MCF 10A (cell line): ENCODE results near the gene ADAMTS2. TPM values are rescaled to one million over a fixed set of nuclear protein-coding genes. Genes with fewer than 3 reads are reported as not detected.

Experiments used
- BruUV-seq: library from RNA; stranded (reverse); fragments of 400-500 nt; replicated peaks from 2 replicates; lab custom pipeline; 2021; lab: Mats Ljungman, UMichigan
- CTCF ChIA-PET: fragments of 300-600 bp; sonication (Branson Sonifier 250); formaldehyde crosslinking; extraction: SDS; loops from one replicate; lab custom pipeline; 2021; ENCODE audit warnings: antibody characterized with exemption, inconsistent platforms; lab: Yijun Ruan, JAX
- POLR2A ChIA-PET: fragments of 300-600, 350-650 bp; sonication (Branson Sonifier 250); formaldehyde crosslinking; extraction: SDS; loops from one replicate; lab custom pipeline; 2020; ENCODE audit warnings: antibody characterized with exemption, inconsistent platforms; lab: Yijun Ruan, JAX
- DNase-seq: peaks from one replicate; pipeline ENCODE4 v3.0.0-alpha.2; 2018; ENCODE audit not compliant: unreplicated experiment
- H3K27ac Mint-ChIP-seq: one replicate; pipeline ENCODE4 v1.8.0; 2022; ENCODE audit warnings: mild to moderate bottlenecking, low read depth, mixed read lengths; ENCODE audit not compliant: unreplicated experiment
- H3K27me3 Mint-ChIP-seq: one replicate; pipeline ENCODE4 v1.8.0; 2022; ENCODE audit warnings: mixed read lengths; ENCODE audit not compliant: insufficient read depth, unreplicated experiment
- H3K36me3 Mint-ChIP-seq: one replicate; pipeline ENCODE4 v1.8.0; 2022; ENCODE audit warnings: mild to moderate bottlenecking, moderate library complexity, mixed read lengths; ENCODE audit not compliant: insufficient read depth, unreplicated experiment
- H3K4me1 Mint-ChIP-seq: one replicate; pipeline ENCODE4 v1.8.0; 2022; ENCODE audit warnings: mixed read lengths; ENCODE audit not compliant: insufficient read depth, unreplicated experiment
- H3K4me3 Mint-ChIP-seq: one replicate; pipeline ENCODE4 v1.8.0; 2022; ENCODE audit warnings: mild to moderate bottlenecking, moderate library complexity, mixed read lengths; ENCODE audit not compliant: unreplicated experiment
- H3K9me3 Mint-ChIP-seq: one replicate; pipeline ENCODE4 v1.8.0; 2022; ENCODE audit warnings: mixed read lengths; ENCODE audit not compliant: unreplicated experiment
- intact Hi-C: fragments of 100-400 bp; cut with micrococcal nuclease; formaldehyde crosslinking; loops from 2 replicates; pipeline ENCODE4 v1.14.1; 2022
- total RNA-seq: library from RNA; stranded (reverse); gene quantifications from 2 replicates; pipeline ENCODE4 v1.2.3, GENCODE V29; 2022
- TF ChIP-seq, protein P1 (sequence below): fragments of 200-600 bp; IDR thresholded peaks from one replicate; pipeline ENCODE4 v1.8.0; 2022; ENCODE audit warnings: antibody characterized with exemption, mild to moderate bottlenecking; ENCODE audit not compliant: unreplicated experiment

Gene ADAMTS2
- total RNA-seq, 1 experiment from 2014 or later = not detected

- BruUV-seq = no TSS peak
- no peak for DNase-seq
- POLR2A ChIA-PET = no interaction called here
- intact Hi-C loops = no loop called here
- Mint-ChIP-seq H3K27me3 (no peaks in the 10 kb centered on the region), H3K9me3 (peaks cover 13% of the 10 kb centered on the region), H3K4me3 (no peak overlapping the region), H3K27ac (no peak overlapping the region), H3K4me1 (no peaks in the 10 kb centered on the region), H3K36me3 (no peaks in the 10 kb centered on the region)
- TF ChIP-seq, protein P1, sequence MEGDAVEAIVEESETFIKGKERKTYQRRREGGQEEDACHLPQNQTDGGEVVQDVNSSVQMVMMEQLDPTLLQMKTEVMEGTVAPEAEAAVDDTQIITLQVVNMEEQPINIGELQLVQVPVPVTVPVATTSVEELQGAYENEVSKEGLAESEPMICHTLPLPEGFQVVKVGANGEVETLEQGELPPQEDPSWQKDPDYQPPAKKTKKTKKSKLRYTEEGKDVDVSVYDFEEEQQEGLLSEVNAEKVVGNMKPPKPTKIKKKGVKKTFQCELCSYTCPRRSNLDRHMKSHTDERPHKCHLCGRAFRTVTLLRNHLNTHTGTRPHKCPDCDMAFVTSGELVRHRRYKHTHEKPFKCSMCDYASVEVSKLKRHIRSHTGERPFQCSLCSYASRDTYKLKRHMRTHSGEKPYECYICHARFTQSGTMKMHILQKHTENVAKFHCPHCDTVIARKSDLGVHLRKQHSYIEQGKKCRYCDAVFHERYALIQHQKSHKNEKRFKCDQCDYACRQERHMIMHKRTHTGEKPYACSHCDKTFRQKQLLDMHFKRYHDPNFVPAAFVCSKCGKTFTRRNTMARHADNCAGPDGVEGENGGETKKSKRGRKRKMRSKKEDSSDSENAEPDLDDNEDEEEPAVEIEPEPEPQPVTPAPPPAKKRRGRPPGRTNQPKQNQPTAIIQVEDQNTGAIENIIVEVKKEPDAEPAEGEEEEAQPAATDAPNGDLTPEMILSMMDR = no peak
- CTCF ChIA-PET = no interaction called here
Measured at GRCh38 chr5:179120951-179121666, 224.2 kb downstream of the ADAMTS2 start.

- Mint-ChIP-seq H3K36me3 (no peaks in the 10 kb centered on the region), H3K27me3 (no peaks in the 10 kb centered on the region), H3K4me1 (no peaks in the 10 kb centered on the region), H3K27ac (no peak overlapping the region), H3K4me3 (no peak overlapping the region), H3K9me3 (peaks cover 13% of the 10 kb centered on the region)
- TF ChIP-seq, protein P1 = no peak
- intact Hi-C loops = no loop called here
- CTCF ChIA-PET = no interaction called here
- POLR2A ChIA-PET = no interaction called here
- no TSS peak for BruUV-seq
- no peak for DNase-seq
Measured at GRCh38 chr5:179120421-179120861, 224.8 kb downstream of the ADAMTS2 start.

DNA sequence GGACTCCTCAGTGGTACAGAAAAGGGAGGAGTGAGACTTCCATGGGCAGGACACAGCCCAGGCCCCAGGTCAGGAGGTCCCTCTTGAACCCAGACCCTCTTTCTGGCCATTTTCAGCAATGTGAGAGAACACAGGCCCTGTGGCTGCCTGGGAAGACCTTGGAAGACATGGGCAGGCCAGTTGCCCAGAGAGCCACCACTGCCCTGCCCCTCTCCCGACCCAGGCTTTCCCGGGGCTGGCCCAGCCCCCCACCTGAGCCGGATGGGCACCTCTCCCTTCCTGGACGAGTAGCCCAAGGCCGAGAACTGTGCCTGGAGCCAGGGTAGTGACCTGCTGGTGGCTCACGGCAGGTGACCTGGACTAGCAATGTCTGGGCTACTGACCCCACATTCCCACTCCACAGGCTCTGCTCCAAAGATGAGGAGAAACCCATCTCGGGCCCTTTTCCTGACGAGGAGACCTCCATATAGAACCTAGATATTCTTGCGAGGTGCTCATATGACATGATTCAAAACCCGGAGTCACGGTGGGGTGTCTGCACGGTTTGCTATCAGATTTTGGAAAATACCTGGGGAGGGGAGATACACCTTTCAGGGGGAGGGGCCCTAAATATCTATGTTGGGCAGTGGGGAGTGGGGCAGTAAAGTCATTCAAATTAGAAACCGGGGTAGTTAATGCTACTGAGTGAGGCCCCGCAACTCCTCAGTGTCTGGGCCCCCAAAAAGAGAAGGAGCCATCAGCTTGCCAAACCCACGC lies 225.7 kb downstream of the ADAMTS2 start:
- DNase-seq = no peak
- Mint-ChIP-seq H3K36me3 (no peaks in the 10 kb centered on the region), H3K27ac (no peak overlapping the region), H3K27me3 (no peaks in the 10 kb centered on the region), H3K4me3 (no peak overlapping the region), H3K4me1 (no peaks in the 10 kb centered on the region), H3K9me3 (peaks cover 19% of the 10 kb centered on the region)
- TF ChIP-seq, protein P1 = no peak
- intact Hi-C loops = no loop called here
- ChIA-PET CTCF (no interaction called here), POLR2A (no interaction called here)
- no TSS peak for BruUV-seq

GRCh38 chr5:179118756-179119414 lies 226.4 kb downstream of the ADAMTS2 start:
- TF ChIP-seq, protein P1 = no peak
- ChIA-PET CTCF (interaction anchor here (0.6 to 1.0 kb wide), 4 partner anchors 24 to 1060 kb away, joined by 3 to 4 read pairs (median 3); no protein-coding TSS in a partner anchor), POLR2A (interaction anchor here (0.6 kb wide), 1 partner anchor 148 kb away, joined by 3 read pairs; no protein-coding TSS in a partner anchor)
- Mint-ChIP-seq H3K27ac (no peak overlapping the region), H3K9me3 (peaks cover 22% of the 10 kb centered on the region), H3K27me3 (no peaks in the 10 kb centered on the region), H3K36me3 (no peaks in the 10 kb centered on the region), H3K4me3 (no peak overlapping the region), H3K4me1 (no peaks in the 10 kb centered on the region)
- BruUV-seq = no TSS peak
- intact Hi-C loops = no loop called here
- no peak for DNase-seq
